HEK293 (cell line): ENCODE measurements around the gene KRTDAP.

Source experiments
- CTCF ChIA-PET: fragments of 350-600 bp; formaldehyde crosslinking; extraction: SDS; loops from one replicate; lab custom pipeline; 2021; ENCODE audit warnings: antibody characterized with exemption; lab: Yijun Ruan, JAX
- POLR2A ChIA-PET: fragments of 300-600 bp; formaldehyde crosslinking; extraction: SDS; loops from one replicate; lab custom pipeline; 2020; ENCODE audit warnings: antibody characterized with exemption, inconsistent platforms; lab: Yijun Ruan, JAX
- H3K27ac ChIP-seq: fragments of 200-500 bp; sonication (Bioruptor generic); 2 replicates; pipeline ENCODE4 v1.5.1; 2014; ENCODE audit warnings: low read depth, low read length, control low read depth, inconsistent platforms; ENCODE audit errors: extremely low read depth
- H3K36me3 ChIP-seq, 2 experiments: fragments of 200-500 bp in 1 of 2; sonication (Bioruptor generic) in 1 of 2; 1 replicate in 1 of 2; 2 replicates in 1 of 2; pipeline ENCODE4 v1.5.1; 2014 to 2017; ENCODE audit warnings: inconsistent platforms in 2 of 2, low read length in 2 of 2; ENCODE audit not compliant: control insufficient read depth in 2 of 2, insufficient read depth in 1 of 2
- H3K4me1 ChIP-seq: fragments of 200-500 bp; sonication (Bioruptor generic); 2 replicates; pipeline ENCODE4 v1.5.1; 2014; ENCODE audit warnings: mild to moderate bottlenecking, low read length, inconsistent platforms; ENCODE audit not compliant: control insufficient read depth, insufficient read depth
- H3K4me3 ChIP-seq: 2 replicates; pipeline ENCODE4 v1.5.1; 2011; ENCODE audit warnings: low read depth, mild to moderate bottlenecking, control low read depth, low read length, moderate library complexity
- H3K9me3 ChIP-seq: fragments of 200-500 bp; sonication (Bioruptor generic); 2 replicates; pipeline ENCODE4 v1.5.1; 2014; ENCODE audit warnings: low read depth, low read length, inconsistent platforms; ENCODE audit not compliant: control insufficient read depth, insufficient read depth
- IKZF3 ChIP-seq: fragments of 450-650 bp; IDR thresholded peaks from 2 replicates; pipeline ENCODE4 v1.5.0; 2018; ENCODE audit warnings: missing biosample characterization, mild to moderate bottlenecking, missing genetic modification characterization, moderate library complexity
- KLF17 ChIP-seq: fragments of 450-650 bp; formaldehyde crosslinking; IDR thresholded peaks from 2 replicates; pipeline ENCODE4 v1.5.1; 2016; ENCODE audit warnings: missing biosample characterization, missing genetic modification characterization
- KLF9 ChIP-seq: fragments of 450-650 bp; formaldehyde crosslinking; IDR thresholded peaks from 2 replicates; pipeline ENCODE4 v1.5.1; 2016; ENCODE audit warnings: missing biosample characterization, missing genetic modification characterization, low read depth
- MZF1 ChIP-seq: fragments of 450-650 bp; formaldehyde crosslinking; IDR thresholded peaks from 2 replicates; pipeline ENCODE4 v1.5.1; 2017; ENCODE audit warnings: missing biosample characterization, missing genetic modification characterization, borderline replicate concordance
- PRDM10 ChIP-seq: fragments of 450-650 bp; formaldehyde crosslinking; IDR thresholded peaks from 2 replicates; pipeline ENCODE4 v1.5.1; 2016; ENCODE audit warnings: missing biosample characterization, missing genetic modification characterization
- SP2 ChIP-seq: fragments of 450-650 bp; formaldehyde crosslinking; IDR thresholded peaks from 2 replicates; pipeline ENCODE4 v1.5.1; 2016; ENCODE audit warnings: missing biosample characterization, missing genetic modification characterization
- ZBTB17 ChIP-seq: fragments of 450-650 bp; formaldehyde crosslinking; IDR thresholded peaks from 2 replicates; pipeline ENCODE4 v1.5.1; 2016; ENCODE audit warnings: missing biosample characterization, missing genetic modification characterization
- ZBTB7A ChIP-seq: fragments of 450-650 bp; formaldehyde crosslinking; IDR thresholded peaks from 2 replicates; pipeline ENCODE4 v1.5.1; 2016; ENCODE audit warnings: low read depth, missing biosample characterization, missing genetic modification characterization
- ZNF140 ChIP-seq: fragments of 450-650 bp; formaldehyde crosslinking; IDR thresholded peaks from 2 replicates; pipeline ENCODE4 v1.5.1; 2016; ENCODE audit warnings: missing biosample characterization, missing genetic modification characterization
- ZNF239 ChIP-seq: fragments of 450-650 bp; formaldehyde crosslinking; IDR thresholded peaks from 2 replicates; pipeline ENCODE4 v1.5.1; 2016; ENCODE audit warnings: missing biosample characterization, missing genetic modification characterization
- ZNF335 ChIP-seq: fragments of 450-650 bp; formaldehyde crosslinking; conservative IDR thresholded peaks from 2 replicates; pipeline ENCODE4 v1.5.1; 2016; ENCODE audit warnings: missing biosample characterization, missing genetic modification characterization
- ZNF521 ChIP-seq: fragments of 450-650 bp; formaldehyde crosslinking; IDR thresholded peaks from 2 replicates; pipeline ENCODE4 v1.5.1; 2017; ENCODE audit warnings: missing biosample characterization, mild to moderate bottlenecking, missing genetic modification characterization
- ZNF549 ChIP-seq: fragments of 450-650 bp; IDR thresholded peaks from 2 replicates; pipeline ENCODE4 v1.5.1; 2018; ENCODE audit warnings: missing biosample characterization, missing genetic modification characterization, mild to moderate bottlenecking, inconsistent platforms, moderate library complexity
- ZNF621 ChIP-seq: fragments of 450-650 bp; formaldehyde crosslinking; IDR thresholded peaks from 2 replicates; pipeline ENCODE4 v1.5.1; 2017; ENCODE audit warnings: missing biosample characterization, missing genetic modification characterization
- ZNF670 ChIP-seq: fragments of 450-650 bp; formaldehyde crosslinking; IDR thresholded peaks from 2 replicates; pipeline ENCODE4 v1.5.1; 2016; ENCODE audit warnings: missing biosample characterization, missing genetic modification characterization, low read depth
- ZNF843 ChIP-seq: fragments of 450-650 bp; formaldehyde crosslinking; IDR thresholded peaks from 2 replicates; pipeline ENCODE4 v1.5.1; 2016; ENCODE audit warnings: missing biosample characterization, missing genetic modification characterization
- TF ChIP-seq, protein P1 (sequence below): fragments of 450-650 bp; formaldehyde crosslinking; IDR thresholded peaks from 2 replicates; pipeline ENCODE4 v1.5.1; 2017; ENCODE audit warnings: missing biosample characterization, missing genetic modification characterization
- TF ChIP-seq, protein P2 (sequence below): fragments of 450-650 bp; formaldehyde crosslinking; IDR thresholded peaks from 2 replicates; pipeline ENCODE4 v1.5.1; 2016; ENCODE audit warnings: missing biosample characterization, missing genetic modification characterization

Gene KRTDAP

DNA sequence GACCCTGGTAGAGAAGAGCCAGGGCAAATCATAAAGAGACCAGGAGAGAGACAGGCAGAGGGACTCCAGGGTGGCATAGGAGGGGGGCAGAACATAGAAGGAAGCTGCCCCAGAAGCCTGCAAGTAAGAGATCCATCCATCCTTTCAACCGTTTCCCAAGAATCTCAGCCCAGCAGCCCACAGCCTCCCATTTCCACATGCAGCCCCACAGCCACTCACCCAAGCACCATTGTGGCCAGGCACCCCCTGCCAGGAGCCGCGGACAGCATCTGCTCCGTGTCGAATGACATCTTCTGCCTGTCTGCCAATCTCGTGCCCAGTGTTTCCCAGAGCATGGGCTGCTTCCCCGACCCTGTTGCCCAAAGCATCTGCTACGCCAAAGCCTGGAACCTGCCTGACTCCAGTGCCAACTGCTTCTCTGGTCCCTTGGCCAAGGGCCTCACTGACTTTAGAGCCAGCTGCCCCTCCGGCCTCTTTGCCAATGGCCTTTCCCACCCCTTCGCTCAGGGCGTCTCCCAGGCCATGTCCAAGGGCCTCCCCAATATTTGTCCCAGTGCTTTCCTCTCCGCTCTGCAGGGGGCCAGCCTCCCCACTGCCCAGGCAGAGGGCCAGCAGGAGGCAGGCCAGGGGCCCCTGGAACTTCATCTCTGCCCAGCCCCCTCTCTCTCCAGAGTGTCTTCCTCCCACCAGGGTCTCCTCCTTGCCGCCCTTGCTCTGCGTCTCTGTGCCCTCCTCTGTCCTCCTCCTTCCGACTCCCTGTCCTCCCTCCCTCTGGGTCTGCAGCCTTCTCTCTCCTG, 22.8 kb upstream of the KRTDAP start (continued):
- TF ChIP-seq, protein P1, sequence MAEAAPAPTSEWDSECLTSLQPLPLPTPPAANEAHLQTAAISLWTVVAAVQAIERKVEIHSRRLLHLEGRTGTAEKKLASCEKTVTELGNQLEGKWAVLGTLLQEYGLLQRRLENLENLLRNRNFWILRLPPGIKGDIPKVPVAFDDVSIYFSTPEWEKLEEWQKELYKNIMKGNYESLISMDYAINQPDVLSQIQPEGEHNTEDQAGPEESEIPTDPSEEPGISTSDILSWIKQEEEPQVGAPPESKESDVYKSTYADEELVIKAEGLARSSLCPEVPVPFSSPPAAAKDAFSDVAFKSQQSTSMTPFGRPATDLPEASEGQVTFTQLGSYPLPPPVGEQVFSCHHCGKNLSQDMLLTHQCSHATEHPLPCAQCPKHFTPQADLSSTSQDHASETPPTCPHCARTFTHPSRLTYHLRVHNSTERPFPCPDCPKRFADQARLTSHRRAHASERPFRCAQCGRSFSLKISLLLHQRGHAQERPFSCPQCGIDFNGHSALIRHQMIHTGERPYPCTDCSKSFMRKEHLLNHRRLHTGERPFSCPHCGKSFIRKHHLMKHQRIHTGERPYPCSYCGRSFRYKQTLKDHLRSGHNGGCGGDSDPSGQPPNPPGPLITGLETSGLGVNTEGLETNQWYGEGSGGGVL (tag by site-specific recombination): 0 out of 2 replicates have a peak, but pooled peaks have one; percentile 25
- TF ChIP-seq PRDM10 (tag by site-specific recombination): no peak

- TF ChIP-seq ZBTB7A (tag by site-specific recombination): no peak
- TF ChIP-seq MZF1 (tag by site-specific recombination): peak; percentile 60; the same call in 1 of the 2 replicates
- CTCF ChIA-PET: interaction anchor here (0.6 to 9.8 kb wide), 29 partner anchors 10 to 362 kb away, joined by 3 to 176 read pairs (median 8); partner anchors contain the start of genes FFAR1, HAMP, HAUS5 and KRTDAP
- no peak overlapping the region for H3K27ac ChIP-seq
- H3K4me3 ChIP-seq: no peak overlapping the region
- peaks cover 0 to 15% of the 10 kb centered on the region in 2 experiments; a peak in 1 of 3 replicates for H3K36me3 ChIP-seq
- H3K4me1 ChIP-seq: peaks cover 15% of the 10 kb centered on the region
- POLR2A ChIA-PET: interaction anchor here (1.6 to 1.9 kb wide), 3 partner anchors 30 to 37 kb away, joined by 4 to 14 read pairs (median 6); no protein-coding TSS in a partner anchor
- H3K9me3 ChIP-seq: no peaks in the 10 kb centered on the region; the same call in 1 of the 2 replicates
Measured at GRCh38 chr19:35511337-35511736, 21.1 kb upstream of the KRTDAP start.

GRCh38 chr19:35510626-35510964, 20.3 kb upstream of the KRTDAP start:
- Histone ChIP-seq H3K27ac (peak overlapping the region; percentile 99; the same call in 1 of the 2 replicates), H3K36me3 (peaks cover 2 to 22% of the 10 kb centered on the region in 2 experiments), H3K4me1 (peaks cover 15% of the 10 kb centered on the region), H3K9me3 (no peaks in the 10 kb centered on the region; the same call in 1 of the 2 replicates), H3K4me3 (no peak overlapping the region)
- 0 out of 2 replicates have a peak, but pooled peaks have one; percentile 5 for TF ChIP-seq ZNF843 (tag by site-specific recombination)
- TF ChIP-seq KLF9: 0 out of 2 replicates have a peak, but pooled peaks have one; percentile 9
- no peak for TF ChIP-seq KLF17 (tag by site-specific recombination)
- POLR2A ChIA-PET: interaction anchor here (0.5 to 2.2 kb wide), 25 partner anchors 9 to 604 kb away, joined by 3 to 18 read pairs (median 5); partner anchors contain the start of genes COX6B1, HAUS5, LIN37 and POLR2I
- CTCF ChIA-PET: interaction anchor here (0.5 to 9.8 kb wide), 94 partner anchors 8 to 1676 kb away, joined by 3 to 176 read pairs (median 4); partner anchors contain the start of genes ALKBH6, FFAR1, HAMP and HAUS5

- Histone ChIP-seq H3K9me3 (no peaks in the 10 kb centered on the region; the same call in 1 of the 2 replicates), H3K4me3 (peak overlapping the region; percentile 48), H3K4me1 (peaks cover 15% of the 10 kb centered on the region), H3K27ac (peak overlapping the region; percentile 99), H3K36me3 (peaks cover 7 to 28% of the 10 kb centered on the region in 2 experiments)
- ChIA-PET POLR2A (interaction anchor here (0.5 to 2.2 kb wide), 32 partner anchors 10 to 605 kb away, joined by 3 to 18 read pairs (median 5); partner anchors contain the start of genes COX6B1, HAUS5, LIN37 and POLR2I), CTCF (interaction anchor here (0.5 to 9.8 kb wide), 106 partner anchors 8 to 1675 kb away, joined by 3 to 176 read pairs (median 4); partner anchors contain the start of genes ALKBH6, FFAR1, HAMP and HAUS5)
- TF ChIP-seq ZNF670 (tag by site-specific recombination): no peak
- no peak for TF ChIP-seq ZNF239 (tag by site-specific recombination)
- no peak for TF ChIP-seq ZNF621
- no peak for TF ChIP-seq ZNF521
- no peak for TF ChIP-seq ZNF549 (tag by site-specific recombination)
- TF ChIP-seq, protein P2, sequence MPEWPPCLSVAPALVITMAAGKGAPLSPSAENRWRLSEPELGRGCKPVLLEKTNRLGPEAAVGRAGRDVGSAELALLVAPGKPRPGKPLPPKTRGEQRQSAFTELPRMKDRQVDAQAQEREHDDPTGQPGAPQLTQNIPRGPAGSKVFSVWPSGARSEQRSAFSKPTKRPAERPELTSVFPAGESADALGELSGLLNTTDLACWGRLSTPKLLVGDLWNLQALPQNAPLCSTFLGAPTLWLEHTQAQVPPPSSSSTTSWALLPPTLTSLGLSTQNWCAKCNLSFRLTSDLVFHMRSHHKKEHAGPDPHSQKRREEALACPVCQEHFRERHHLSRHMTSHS (tag by site-specific recombination): no peak
- TF ChIP-seq IKZF3 (tag by site-specific recombination): peak; percentile 77
- no peak for TF ChIP-seq ZNF140 (tag by site-specific recombination)
- TF ChIP-seq ZBTB17: peak; percentile 96
- TF ChIP-seq SP2 (tag by site-specific recombination): peak; percentile 51; the same call in 1 of the 2 replicates
- peak; percentile 100 for TF ChIP-seq ZNF335 (tag by site-specific recombination)
Measured at GRCh38 chr19:35509861-35510625, 19.8 kb upstream of the KRTDAP start.
